Vagina (tissue), 2 donors: Measurements from ENCODE around the gene OTP. TPM values are rescaled to one million over a fixed set of nuclear protein-coding genes. Genes with fewer than 3 reads are reported as not detected.

Experiments used
- DNase-seq, 2 donors: peaks; one replicate each; pipeline ENCODE4 v3.0.0-alpha.2; 2017; ENCODE audit errors: extremely low spot score in 2 of 2
- H3K27ac ChIP-seq: fragments of 200-600 bp; sonication (generic); one replicate; pipeline ENCODE4 v1.5.1; 2019
- H3K27me3 ChIP-seq: fragments of 200-600 bp; sonication (generic); one replicate; pipeline ENCODE4 v1.5.1; 2019
- H3K36me3 ChIP-seq, 2 donors: fragments of 200-600 bp; sonication (generic); one replicate each; pipeline ENCODE4 v1.5.1; 2017 to 2019
- H3K4me1 ChIP-seq: fragments of 200-600 bp; sonication (generic); one replicate; pipeline ENCODE4 v1.5.1; 2019
- H3K4me3 ChIP-seq, 2 donors: fragments of 200-600 bp; sonication (generic); 1 replicate in 1 of 2; 2 replicates in 1 of 2; pipeline ENCODE4 v1.5.1; 2016 to 2019
- H3K9me3 ChIP-seq: fragments of 200-600 bp; sonication (generic); one replicate; pipeline ENCODE4 v1.5.1; 2019
- POLR2A ChIP-seq, 2 donors: fragments of 450-650 bp; IDR thresholded peaks; one replicate each; pipeline ENCODE4 v1.6.1; 2017; ENCODE audit warnings: antibody characterized with exemption in 2 of 2, mild to moderate bottlenecking in 2 of 2, moderate library complexity in 2 of 2
- POLR2AphosphoS5 ChIP-seq, 2 donors: sonication (generic); formaldehyde crosslinking; IDR thresholded peaks; one replicate each; pipeline ENCODE4 v1.9.0; 2017; ENCODE audit warnings: antibody characterized with exemption in 2 of 2, mild to moderate bottlenecking in 2 of 2, low read depth in 1 of 2; ENCODE audit not compliant: insufficient read depth in 1 of 2
- intact Hi-C: fragments of 100-400 bp; cut with DNase I; formaldehyde crosslinking; loops from one replicate; pipeline ENCODE4 v1.15.1; 2023
- total RNA-seq: library from RNA; depleted of rRNA; stranded (reverse); fragments of >200 nt; gene quantifications from one replicate; pipeline ENCODE4 v1.2.3, GENCODE V29; 2016
- TF ChIP-seq, protein P1 (sequence below), 3 experiments: fragments of 450-650 bp in 2 of 3; fragments of 200-600 bp in 1 of 3; sonication (generic) in 1 of 3; IDR thresholded peaks; one replicate each; pipeline ENCODE4 v1.5.1; 2017 to 2019; ENCODE audit warnings: antibody characterized with exemption in 3 of 3, mild to moderate bottlenecking in 2 of 3, moderate library complexity in 2 of 3

Gene OTP
- total RNA-seq, 1 donor from 2014 or later = not detected

DNA sequence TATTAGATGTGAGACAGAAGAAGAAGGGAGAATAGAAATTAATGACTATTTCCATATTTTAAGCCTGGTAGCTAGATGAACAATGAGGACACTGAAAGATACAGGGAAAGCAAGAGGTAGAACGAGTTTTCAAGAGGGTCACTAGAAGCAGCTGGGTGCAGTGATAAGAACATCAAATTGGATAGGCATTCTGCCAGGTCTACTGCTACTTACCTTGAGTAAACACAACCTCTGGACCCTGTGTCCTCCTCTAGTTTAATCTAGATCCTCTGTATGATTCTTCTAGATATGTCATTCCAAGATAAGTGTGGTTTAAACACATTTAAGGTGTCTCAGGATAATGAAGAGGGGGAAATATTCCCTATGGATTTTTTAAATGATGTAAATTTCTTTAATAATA lies 31.2 kb downstream of the OTP start:
- no peak for DNase-seq
- H3K9me3 ChIP-seq = no peaks in the 10 kb centered on the region
- H3K27me3 ChIP-seq = no peaks in the 10 kb centered on the region
- no peak overlapping the region for H3K4me3 ChIP-seq
- no peak overlapping the region for H3K27ac ChIP-seq
- TF ChIP-seq POLR2AphosphoS5 (IDR thresholded peaks at IDR 0.05; ENCODE audit: insufficient read depth in 1 of 2, low read depth in 1 of 2) (no peak), POLR2A (IDR thresholded peaks at IDR 0.05) (no peak)
- TF ChIP-seq, protein P1, sequence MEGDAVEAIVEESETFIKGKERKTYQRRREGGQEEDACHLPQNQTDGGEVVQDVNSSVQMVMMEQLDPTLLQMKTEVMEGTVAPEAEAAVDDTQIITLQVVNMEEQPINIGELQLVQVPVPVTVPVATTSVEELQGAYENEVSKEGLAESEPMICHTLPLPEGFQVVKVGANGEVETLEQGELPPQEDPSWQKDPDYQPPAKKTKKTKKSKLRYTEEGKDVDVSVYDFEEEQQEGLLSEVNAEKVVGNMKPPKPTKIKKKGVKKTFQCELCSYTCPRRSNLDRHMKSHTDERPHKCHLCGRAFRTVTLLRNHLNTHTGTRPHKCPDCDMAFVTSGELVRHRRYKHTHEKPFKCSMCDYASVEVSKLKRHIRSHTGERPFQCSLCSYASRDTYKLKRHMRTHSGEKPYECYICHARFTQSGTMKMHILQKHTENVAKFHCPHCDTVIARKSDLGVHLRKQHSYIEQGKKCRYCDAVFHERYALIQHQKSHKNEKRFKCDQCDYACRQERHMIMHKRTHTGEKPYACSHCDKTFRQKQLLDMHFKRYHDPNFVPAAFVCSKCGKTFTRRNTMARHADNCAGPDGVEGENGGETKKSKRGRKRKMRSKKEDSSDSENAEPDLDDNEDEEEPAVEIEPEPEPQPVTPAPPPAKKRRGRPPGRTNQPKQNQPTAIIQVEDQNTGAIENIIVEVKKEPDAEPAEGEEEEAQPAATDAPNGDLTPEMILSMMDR (IDR thresholded peaks at IDR 0.05) = no peak
- H3K36me3 ChIP-seq = no peaks in the 10 kb centered on the region
- no peaks in the 10 kb centered on the region for H3K4me1 ChIP-seq
- intact Hi-C loops = no loop called here

DNA sequence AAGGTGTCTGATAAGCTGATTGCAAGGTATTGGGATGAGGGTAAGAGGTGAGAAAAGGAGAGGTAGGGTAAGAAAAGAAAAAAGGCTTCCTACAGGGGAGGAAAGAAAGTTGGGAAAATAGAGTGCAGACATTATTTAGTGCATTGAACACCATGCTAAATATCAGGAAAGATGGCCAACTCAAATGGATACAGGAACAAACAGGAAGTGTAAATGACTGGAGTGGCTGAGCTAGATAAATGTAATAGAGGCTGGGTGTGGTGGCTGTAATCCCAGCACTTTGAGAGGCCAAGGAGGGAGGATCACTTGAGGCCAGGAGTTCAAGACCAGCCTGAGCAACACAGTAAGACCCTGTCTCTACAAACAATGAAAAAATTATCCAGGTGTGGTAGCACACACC lies 32.2 kb downstream of the OTP start:
- Histone ChIP-seq H3K4me3 (no peak overlapping the region), H3K4me1 (no peaks in the 10 kb centered on the region), H3K27me3 (no peaks in the 10 kb centered on the region), H3K27ac (no peak overlapping the region), H3K9me3 (no peaks in the 10 kb centered on the region), H3K36me3 (no peaks in the 10 kb centered on the region)
- no peak for DNase-seq
- TF ChIP-seq POLR2A (IDR thresholded peaks at IDR 0.05) (no peak), POLR2AphosphoS5 (IDR thresholded peaks at IDR 0.05; ENCODE audit: insufficient read depth in 1 of 2, low read depth in 1 of 2) (no peak)
- intact Hi-C loops = no loop called here

DNA sequence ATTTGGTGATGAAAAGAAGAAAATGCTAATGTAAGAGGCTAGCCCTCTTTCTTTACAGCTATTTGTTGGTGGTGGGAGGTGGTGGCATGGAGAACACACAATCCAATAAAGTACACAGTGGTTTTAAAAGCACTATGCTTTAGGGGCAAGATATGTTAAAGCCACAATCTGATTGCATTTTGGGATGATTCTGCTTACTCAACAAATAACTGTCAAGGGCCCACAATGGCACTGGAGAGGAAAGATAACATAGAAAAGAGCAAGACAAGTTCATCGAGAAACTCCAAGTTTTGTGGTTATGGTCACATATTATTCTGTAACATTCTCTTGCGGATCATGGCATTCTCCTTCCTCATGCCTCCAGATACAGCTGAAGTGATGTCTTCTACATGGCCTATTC lies 38.8 kb downstream of the OTP start:
- intact Hi-C loops = no loop called here
- H3K27me3 ChIP-seq = no peaks in the 10 kb centered on the region

DNA sequence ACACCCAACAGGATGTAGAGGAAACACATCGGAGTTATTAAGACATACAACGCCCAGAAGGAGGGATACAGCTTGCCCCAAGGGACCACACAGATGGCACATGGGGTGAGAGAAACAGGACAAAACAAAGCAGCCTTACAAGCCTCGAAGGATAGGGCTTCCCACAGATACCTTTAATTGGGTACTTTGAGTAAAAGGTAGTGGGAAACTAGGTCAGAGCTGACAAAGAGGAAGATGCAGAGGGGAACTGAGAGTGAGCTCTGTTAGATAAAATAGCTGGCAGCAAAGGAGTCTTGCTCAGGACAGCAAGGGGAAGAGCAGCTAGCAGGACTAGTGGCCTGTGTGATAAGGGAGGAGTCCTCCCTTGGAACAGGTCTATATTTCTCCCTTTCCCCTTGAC lies 48.2 kb downstream of the OTP start:
- Histone ChIP-seq H3K36me3 (no peaks in the 10 kb centered on the region), H3K9me3 (no peaks in the 10 kb centered on the region), H3K27me3 (no peaks in the 10 kb centered on the region), H3K4me3 (no peak overlapping the region), H3K4me1 (no peaks in the 10 kb centered on the region), H3K27ac (no peak overlapping the region)
- TF ChIP-seq, protein P1 (IDR thresholded peaks at IDR 0.05) = no peak
- TF ChIP-seq POLR2A (IDR thresholded peaks at IDR 0.05) (no peak), POLR2AphosphoS5 (IDR thresholded peaks at IDR 0.05; ENCODE audit: insufficient read depth in 1 of 2, low read depth in 1 of 2) (no peak)
- intact Hi-C loops = no loop called here
- DNase-seq = no peak

More for the DNA sequence above, 38.8 kb downstream of the OTP start:
- Histone ChIP-seq H3K9me3 (no peaks in the 10 kb centered on the region), H3K36me3 (no peaks in the 10 kb centered on the region), H3K4me3 (no peak overlapping the region), H3K27ac (no peak overlapping the region), H3K4me1 (no peaks in the 10 kb centered on the region)
- TF ChIP-seq POLR2A (IDR thresholded peaks at IDR 0.05) (no peak), POLR2AphosphoS5 (IDR thresholded peaks at IDR 0.05; ENCODE audit: insufficient read depth in 1 of 2, low read depth in 1 of 2) (no peak)
- TF ChIP-seq, protein P1 (IDR thresholded peaks at IDR 0.05) = no peak
- no peak for DNase-seq

DNA sequence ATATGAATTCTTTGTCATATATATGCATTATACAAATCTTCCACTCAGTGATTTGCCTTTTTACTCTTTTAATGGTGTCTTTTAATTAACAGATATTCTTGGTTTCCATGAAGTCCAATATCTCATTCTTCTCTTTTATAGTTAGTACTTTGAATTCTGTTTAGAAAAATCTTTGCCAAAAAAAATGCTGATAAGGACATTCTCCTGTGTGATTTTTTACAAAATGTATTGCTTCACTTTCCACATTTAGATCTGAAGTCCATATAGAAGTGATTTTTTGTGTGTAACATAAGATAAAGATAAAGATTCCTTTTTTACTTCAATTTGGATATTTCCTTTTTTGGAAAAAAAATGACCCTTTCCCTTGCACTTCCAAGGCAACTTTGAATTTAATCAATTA lies 50.3 kb downstream of the OTP start:
- no peaks in the 10 kb centered on the region for H3K9me3 ChIP-seq
- no peaks in the 10 kb centered on the region for H3K4me1 ChIP-seq
- TF ChIP-seq, protein P1 (IDR thresholded peaks at IDR 0.05) = no peak
- TF ChIP-seq POLR2AphosphoS5 (IDR thresholded peaks at IDR 0.05; ENCODE audit: insufficient read depth in 1 of 2, low read depth in 1 of 2) (no peak), POLR2A (IDR thresholded peaks at IDR 0.05) (no peak)
- H3K27ac ChIP-seq = no peak overlapping the region
- no peaks in the 10 kb centered on the region for H3K27me3 ChIP-seq
- no peaks in the 10 kb centered on the region for H3K36me3 ChIP-seq
- no peak overlapping the region for H3K4me3 ChIP-seq
- intact Hi-C loops = no loop called here
- no peak for DNase-seq
